ENCODE measurements around the gene PRSS57. TPM values are rescaled to one million over a fixed set of nuclear protein-coding genes. Genes with fewer than 3 reads are reported as not detected.
A peak's percentile ranks its signal among the peaks of the same experiment; 100 is the strongest.
"Not testable (repeated sequence)": the region's sequence is repeated elsewhere in the genome, so short reads cannot be mapped to it uniquely, and the experiment has no call there.

The PRSS57 gene
- total RNA-seq, 2 experiments from 2014 or later = not detected

DNA sequence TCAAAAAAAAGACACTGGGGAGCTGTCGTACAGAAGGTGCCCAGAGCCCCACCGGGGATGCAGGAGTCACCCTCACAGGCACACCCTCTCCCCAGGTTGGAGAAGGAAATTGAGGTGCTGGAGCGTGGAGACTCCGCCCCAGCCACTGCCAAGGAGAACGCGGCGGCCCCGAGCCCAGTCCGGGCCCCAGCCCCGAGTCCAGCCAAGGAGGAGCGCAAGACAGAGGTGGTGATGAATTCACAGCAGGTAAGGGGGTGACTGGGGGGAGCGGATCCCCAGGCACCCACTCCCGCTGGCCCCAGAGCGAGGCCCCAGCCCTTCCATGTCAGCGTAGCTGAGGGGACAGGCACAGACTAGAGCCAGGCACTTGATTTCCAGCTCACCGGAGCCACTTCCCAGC, 35.7 kb upstream of the PRSS57 start:
- no peaks in the 10 kb centered on the region for H3K36me3 Mint-ChIP-seq (ENCODE audit: low read depth)
- peaks cover 15% of the 10 kb centered on the region for H3K4me1 Mint-ChIP-seq
- H3K9me3 Mint-ChIP-seq = no peaks in the 10 kb centered on the region
- ChIA-PET CTCF (interaction anchor here (0.6 kb wide), 1 partner anchor 156 kb away, joined by 3 read pairs; no protein-coding TSS in a partner anchor), POLR2A (no interaction called here)
- DNase-seq = no peak
- H3K27ac Mint-ChIP-seq = peak overlapping the region; percentile 13
- no peaks in the 10 kb centered on the region for H3K27me3 Mint-ChIP-seq
- no peak overlapping the region for H3K4me3 Mint-ChIP-seq

DNA sequence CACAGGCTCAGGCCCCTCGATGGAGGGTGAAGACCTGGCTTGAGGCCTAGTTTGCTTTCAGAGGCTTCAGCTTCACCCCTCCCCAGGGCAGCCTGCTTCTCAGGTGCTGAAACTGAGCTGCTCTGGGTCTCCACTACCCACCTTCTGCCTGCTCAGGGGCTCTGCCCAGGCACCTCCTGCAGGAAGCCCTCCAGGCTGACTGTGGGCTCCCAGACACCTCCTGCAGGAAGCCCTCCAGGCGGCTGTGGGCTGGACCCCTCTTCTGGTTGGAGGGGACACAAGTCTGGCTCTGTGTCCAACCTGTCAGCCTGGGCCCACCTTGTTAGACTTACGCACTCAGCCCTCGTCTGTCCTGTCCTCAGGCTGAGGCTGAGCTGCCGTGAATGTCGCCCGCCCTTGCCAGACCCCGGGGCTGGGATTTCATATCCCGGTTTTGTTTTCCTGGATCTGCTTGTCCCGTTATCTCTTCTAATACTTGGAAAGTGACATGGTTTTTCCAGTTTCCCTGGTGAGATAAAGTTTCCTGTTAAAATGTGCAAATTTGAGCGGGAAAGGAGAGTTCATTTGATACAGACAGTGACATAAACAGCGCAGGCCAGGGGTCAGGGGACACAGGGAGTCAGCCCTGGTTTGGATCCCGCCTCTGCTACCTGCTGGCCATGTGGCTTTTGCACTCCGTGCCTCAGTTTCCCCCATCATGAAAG, 34.9 kb upstream of the PRSS57 start:
- H3K4me3 Mint-ChIP-seq = no peak overlapping the region
- no peak for DNase-seq
- H3K27me3 Mint-ChIP-seq = no peaks in the 10 kb centered on the region
- POLR2A ChIA-PET = no interaction called here
- H3K4me1 Mint-ChIP-seq = peaks cover 15% of the 10 kb centered on the region
- no peaks in the 10 kb centered on the region for H3K9me3 Mint-ChIP-seq
- H3K36me3 Mint-ChIP-seq (ENCODE audit: low read depth) = no peaks in the 10 kb centered on the region
- CTCF ChIA-PET = interaction anchor here (1.0 kb wide), 1 partner anchor 10 kb away, joined by 3 read pairs; no protein-coding TSS in a partner anchor
- no peak overlapping the region for H3K27ac Mint-ChIP-seq

DNA sequence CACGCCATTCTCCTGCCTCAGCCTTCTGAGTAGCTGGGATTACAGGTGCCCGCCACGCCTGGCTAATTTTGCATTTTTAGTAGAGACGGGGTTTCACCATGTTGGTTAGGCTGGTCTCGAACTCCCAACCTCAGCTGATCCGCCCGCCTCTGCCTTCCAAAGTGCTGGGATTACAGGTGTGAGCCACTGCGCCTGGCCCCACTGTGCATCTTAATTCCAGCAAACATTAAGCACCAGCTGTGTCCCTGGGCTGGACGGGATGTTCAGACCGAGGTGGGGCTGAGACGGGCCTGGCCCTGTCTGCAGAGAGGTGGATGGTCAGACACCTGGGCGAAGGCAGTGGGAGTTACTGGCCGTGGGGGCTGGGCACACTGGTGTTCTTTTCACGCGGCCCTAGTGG, 34.3 kb upstream of the PRSS57 start:
- H3K36me3 Mint-ChIP-seq (ENCODE audit: low read depth); H3K4me3 Mint-ChIP-seq; POLR2A ChIA-PET; DNase-seq; H3K9me3 Mint-ChIP-seq; H3K27ac Mint-ChIP-seq; H3K27me3 Mint-ChIP-seq: not testable (repeated sequence)
- CTCF ChIA-PET = interaction anchor here (0.6 to 1.0 kb wide), 2 partner anchors 11 to 29 kb away, joined by 3 read pairs; no protein-coding TSS in a partner anchor
- peaks cover 15% of the 10 kb centered on the region for H3K4me1 Mint-ChIP-seq

DNA sequence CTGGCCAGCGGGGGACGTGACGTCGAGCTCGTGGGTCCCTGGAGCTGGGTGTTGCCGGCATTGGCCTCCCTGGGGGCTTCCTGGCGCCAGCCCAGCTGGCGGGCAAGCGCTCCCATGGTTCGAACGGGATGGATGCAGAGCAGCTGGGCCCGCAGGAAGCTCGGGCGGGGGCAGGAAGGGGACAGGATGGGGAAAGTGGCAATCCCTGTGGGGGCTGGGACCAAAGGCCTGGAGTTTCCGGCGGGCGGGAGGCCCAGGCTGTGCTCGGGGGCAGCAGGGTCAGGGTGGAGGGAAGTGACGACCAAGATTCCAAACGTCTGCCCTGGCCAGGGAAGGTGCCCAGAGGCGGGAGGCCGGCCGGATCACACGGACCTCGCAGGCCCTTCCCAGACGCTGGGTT, 32.8 kb upstream of the PRSS57 start:
- Mint-ChIP-seq H3K4me1 (peaks cover 6% of the 10 kb centered on the region), H3K27me3 (no peaks in the 10 kb centered on the region), H3K4me3 (no peak overlapping the region), H3K9me3 (no peaks in the 10 kb centered on the region), H3K36me3 (ENCODE audit: low read depth) (no peaks in the 10 kb centered on the region), H3K27ac (no peak overlapping the region)
- CTCF ChIA-PET = interaction anchor here (0.7 kb wide), 1 partner anchor 68 kb away, joined by 3 read pairs; no protein-coding TSS in a partner anchor
- POLR2A ChIA-PET = no interaction called here
- no peak for DNase-seq

DNA sequence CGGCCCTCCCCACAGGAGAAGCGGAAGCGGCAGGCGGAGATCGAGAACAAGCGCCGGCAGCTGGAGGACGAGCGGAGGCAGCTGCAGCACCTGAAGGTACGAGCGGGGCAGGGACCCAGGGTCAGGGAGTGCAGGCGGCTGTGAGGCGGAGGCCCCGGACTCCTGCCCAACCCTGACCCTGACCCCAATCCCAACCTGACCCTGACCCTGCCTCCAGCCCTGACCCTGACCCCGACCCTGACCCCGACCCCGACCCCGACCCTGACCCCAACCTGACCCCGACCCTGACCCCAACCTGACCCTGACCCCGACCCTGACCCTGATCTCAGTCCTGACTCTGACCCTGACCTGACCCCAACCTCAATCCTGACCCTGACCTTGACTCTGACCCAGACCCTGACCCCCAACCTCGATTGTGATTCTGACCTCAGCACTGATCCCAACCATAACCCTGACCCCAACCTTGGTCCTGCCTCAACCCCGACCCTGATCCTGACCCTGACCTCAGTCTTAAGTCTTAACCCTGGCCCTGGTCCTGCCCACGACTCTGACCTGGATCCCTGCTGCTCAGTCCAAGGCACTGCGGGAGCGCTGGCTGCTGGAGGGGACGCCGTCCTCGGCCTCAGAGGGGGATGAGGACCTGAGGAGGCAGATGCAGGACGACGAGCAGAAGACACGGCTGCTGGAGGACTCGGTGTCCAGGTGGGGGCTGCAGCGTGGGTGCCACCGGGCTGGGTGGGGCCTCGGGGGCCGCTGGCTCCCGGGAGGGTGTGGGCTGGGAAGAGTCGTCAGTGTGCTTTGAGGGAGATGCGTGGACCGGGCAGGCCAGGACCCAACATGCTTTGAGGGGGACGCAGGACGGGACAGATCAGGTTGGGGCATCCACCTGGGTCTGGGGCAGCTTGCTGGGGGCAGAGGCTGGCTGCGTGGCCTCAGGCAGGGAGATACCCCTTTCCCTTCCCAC, 32.0 kb upstream of the PRSS57 start:
- Mint-ChIP-seq H3K27me3 (no peaks in the 10 kb centered on the region), H3K9me3 (no peaks in the 10 kb centered on the region), H3K4me3 (no peak overlapping the region), H3K4me1 (no peaks in the 10 kb centered on the region), H3K27ac (no peak overlapping the region), H3K36me3 (ENCODE audit: low read depth) (no peaks in the 10 kb centered on the region)
- ChIA-PET POLR2A (no interaction called here), CTCF (interaction anchor here (0.7 kb wide), 1 partner anchor 68 kb away, joined by 3 read pairs; no protein-coding TSS in a partner anchor)
- no peak for DNase-seq

DNA sequence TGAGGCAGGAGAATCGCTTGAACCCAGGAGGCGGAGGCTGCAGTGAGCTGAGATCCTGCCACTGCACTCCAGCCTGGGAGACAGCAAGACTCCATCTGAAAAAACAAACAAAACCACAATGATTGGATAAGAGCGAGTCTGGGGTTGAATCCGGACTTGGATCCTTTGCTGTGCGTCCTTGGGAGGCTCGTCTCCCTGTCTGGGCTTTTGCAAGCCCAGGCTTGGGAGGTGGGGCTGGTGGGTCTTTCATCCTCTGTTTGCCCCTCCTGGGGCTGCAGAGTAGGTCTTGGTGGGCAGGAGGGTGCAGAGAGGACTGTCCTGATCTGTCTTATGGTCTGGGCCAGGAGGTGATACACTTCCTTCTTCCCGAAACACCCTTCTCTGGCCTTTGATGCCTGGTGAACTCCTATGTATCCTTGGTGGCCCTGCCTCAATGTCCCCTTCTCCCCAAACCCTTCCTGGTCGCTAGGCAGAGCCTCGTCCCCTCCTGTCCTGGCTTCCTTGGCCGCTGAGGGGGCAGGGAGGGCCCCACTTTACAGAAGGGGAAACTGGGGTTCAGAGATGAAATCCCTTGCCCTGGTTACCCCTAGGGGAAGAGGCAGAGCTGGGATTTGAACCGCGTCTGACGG, 30.3 kb upstream of the PRSS57 start:
- Mint-ChIP-seq H3K4me3 (no peak overlapping the region), H3K27me3 (peaks cover 3% of the 10 kb centered on the region), H3K4me1 (no peaks in the 10 kb centered on the region), H3K36me3 (ENCODE audit: low read depth) (no peaks in the 10 kb centered on the region), H3K27ac (no peak overlapping the region), H3K9me3 (no peaks in the 10 kb centered on the region)
- DNase-seq = no peak
- POLR2A ChIA-PET = no interaction called here
- CTCF ChIA-PET = interaction anchor here (0.6 kb wide), 1 partner anchor 678 kb away, joined by 4 read pairs; no protein-coding TSS in a partner anchor

DNA sequence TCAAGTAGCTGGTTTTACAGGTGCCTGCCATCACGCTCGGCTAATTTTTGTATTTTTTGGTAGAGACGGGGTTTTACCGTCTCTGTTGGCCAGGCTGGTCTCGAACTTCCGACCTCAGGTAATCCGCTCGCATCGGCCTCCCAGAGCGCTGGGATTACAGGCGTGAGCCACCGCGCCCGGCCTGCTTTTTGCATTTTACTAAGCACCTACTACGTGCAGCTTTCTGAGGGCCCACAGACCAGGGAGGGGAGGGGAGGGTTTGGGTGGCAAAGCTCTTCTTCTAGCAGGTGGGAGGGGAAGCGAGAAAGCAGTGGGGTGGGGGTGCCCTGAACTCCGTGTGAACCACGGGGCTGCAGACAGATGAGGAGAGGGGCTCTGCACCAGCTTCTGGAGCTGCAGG, 28.5 kb upstream of the PRSS57 start:
- POLR2A ChIA-PET = no interaction called here
- H3K9me3 Mint-ChIP-seq = no peaks in the 10 kb centered on the region
- no peaks in the 10 kb centered on the region for H3K36me3 Mint-ChIP-seq (ENCODE audit: low read depth)
- no peaks in the 10 kb centered on the region for H3K4me1 Mint-ChIP-seq
- no peak overlapping the region for H3K27ac Mint-ChIP-seq
- CTCF ChIA-PET = no interaction called here
- no peak for DNase-seq
- H3K4me3 Mint-ChIP-seq = no peak overlapping the region
- peaks cover 3% of the 10 kb centered on the region for H3K27me3 Mint-ChIP-seq

DNA sequence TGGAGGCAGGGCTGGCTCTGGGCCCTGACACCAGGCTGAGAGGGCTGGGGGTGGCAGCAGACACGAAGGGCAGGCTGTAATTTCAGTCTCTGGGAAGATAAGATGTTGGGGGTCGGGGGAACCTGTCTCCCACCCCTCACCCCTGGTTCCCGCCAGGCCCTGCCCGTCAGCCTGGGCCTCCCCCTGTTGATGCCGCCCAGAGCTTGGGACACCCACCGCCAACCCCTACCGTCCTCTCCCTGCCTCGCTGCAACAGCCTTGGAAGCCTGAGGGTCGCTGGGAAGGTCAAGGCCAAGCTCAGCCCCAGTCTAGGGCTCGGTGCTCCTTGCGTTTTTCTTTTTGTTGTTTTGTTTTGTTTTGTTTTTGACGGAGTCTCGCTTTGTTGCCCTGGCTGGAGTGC, 28.0 kb upstream of the PRSS57 start:
- Mint-ChIP-seq H3K27ac (no peak overlapping the region), H3K4me1 (no peaks in the 10 kb centered on the region), H3K9me3 (no peaks in the 10 kb centered on the region), H3K4me3 (no peak overlapping the region), H3K36me3 (ENCODE audit: low read depth) (no peaks in the 10 kb centered on the region), H3K27me3 (peaks cover 3% of the 10 kb centered on the region)
- ChIA-PET POLR2A (no interaction called here), CTCF (no interaction called here)
- DNase-seq = no peak

DNA sequence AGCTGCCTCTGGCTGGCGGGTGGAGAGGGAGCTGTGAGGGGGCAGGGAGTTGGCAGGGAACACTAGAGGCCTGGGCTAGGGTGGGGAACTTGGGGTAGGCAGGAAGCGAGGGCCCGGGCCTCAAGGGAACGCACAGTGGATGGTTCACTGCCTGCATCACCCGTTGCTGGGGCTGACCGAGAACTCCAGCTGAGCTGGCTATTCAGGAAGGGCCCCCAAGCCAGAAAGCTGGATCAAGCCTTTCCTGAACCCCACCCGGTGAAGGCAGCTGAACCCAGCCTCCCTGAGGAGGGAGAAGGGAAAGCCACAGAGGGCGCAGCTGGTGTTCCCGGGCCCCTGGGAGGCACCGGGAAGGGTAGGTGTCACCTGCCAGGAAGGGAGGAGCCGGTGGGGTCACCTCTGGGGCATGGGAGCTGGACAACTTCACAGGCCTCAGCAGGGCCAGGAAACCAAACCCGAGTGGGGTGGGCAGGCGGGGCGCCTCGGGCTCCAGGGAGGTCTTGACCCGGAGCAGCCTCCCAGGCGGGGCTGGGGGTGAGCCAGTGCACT, 27.4 kb upstream of the PRSS57 start:
- Mint-ChIP-seq H3K27me3 (peaks cover 3% of the 10 kb centered on the region), H3K4me1 (no peaks in the 10 kb centered on the region), H3K36me3 (ENCODE audit: low read depth) (no peaks in the 10 kb centered on the region), H3K9me3 (no peaks in the 10 kb centered on the region), H3K4me3 (no peak overlapping the region), H3K27ac (no peak overlapping the region)
- no peak for DNase-seq
- CTCF ChIA-PET = no interaction called here
- POLR2A ChIA-PET = no interaction called here

DNA sequence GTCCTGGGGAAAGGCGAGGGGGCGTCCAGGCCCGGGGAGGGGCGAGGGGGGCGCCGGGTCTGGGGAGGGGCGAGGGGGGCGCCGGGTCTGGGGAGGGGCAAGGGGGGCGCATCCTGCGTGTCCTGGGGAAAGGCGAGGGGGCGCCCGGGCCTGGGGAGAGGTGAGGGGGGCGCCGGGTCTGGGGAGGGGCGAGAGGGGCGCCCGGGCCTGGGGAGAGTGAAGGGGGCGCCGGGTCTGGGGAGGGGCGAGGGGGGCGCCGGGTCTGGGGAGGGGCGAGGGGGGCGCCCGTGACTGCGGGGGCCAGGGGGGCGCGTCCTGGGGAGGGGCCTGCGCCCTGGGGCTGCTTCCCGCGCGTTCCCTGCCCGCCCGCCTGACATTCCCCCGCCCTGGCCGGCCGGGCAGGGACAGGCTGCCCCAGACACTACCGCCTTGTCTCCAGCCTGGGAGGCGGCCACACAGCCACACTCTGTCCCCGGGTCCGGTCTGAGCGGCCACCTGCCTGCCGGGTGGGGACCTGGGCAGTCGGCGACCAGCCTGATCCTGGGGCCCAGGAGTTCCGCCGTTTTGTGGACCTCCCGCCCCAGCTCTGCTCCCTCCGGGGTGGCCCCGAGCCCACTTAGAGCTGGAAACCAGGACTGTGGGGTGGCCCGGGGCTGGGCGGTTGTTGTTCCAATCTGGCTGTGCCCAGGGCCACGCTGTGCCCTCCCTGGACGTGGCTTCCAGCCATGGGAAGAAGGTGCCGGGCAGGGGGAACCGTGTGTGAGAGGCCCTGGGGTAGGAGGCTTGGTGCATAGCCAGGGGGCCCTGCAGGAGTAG, 25.3 kb upstream of the PRSS57 start:
- Mint-ChIP-seq H3K27ac (no peak overlapping the region), H3K9me3 (peaks cover 3% of the 10 kb centered on the region)

DNA sequence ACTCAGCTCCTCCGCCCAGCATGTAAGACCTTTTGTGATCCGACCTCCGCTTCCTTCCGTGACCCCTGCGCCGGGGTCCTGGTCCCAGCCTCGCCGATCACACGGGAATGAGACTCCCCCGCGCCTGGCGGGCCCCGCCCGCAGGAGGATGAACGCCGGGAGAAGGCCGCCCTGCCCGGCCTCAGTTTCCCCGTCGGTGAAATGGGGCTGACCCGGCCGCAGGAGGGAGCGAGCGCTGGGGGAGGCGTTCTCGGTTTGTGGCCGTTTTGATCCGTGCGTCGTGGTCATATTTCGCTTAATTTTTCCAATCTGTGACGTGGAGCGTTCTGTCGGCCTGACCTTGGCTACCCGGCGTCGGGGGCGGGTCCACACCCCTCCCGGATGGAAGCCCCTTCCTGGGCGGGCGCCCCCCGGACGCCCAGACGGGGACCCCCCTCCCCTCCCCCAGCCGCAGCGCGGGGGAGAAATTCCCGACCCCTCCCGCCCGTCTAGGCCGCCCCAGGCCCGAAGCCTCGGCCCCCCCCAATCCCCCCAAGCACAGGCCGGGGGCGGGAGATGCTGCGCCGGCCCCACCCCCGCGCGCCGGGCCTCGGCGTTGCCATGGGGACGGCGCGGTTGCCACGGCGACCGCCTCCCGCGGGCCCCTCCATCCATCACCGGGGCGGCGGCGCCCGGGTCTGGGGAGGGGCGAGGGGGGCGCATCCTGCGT, 24.5 kb upstream of the PRSS57 start:
- Mint-ChIP-seq H3K4me3 (no peak overlapping the region), H3K36me3 (ENCODE audit: low read depth) (no peaks in the 10 kb centered on the region), H3K27me3 (peaks cover 3% of the 10 kb centered on the region), H3K4me1 (no peaks in the 10 kb centered on the region), H3K27ac (no peak overlapping the region), H3K9me3 (peaks cover 7% of the 10 kb centered on the region)
- ChIA-PET POLR2A (no interaction called here), CTCF (no interaction called here)
- no peak for DNase-seq

More for the DNA sequence above, 25.3 kb upstream of the PRSS57 start:
- POLR2A ChIA-PET = no interaction called here
- H3K27me3 Mint-ChIP-seq = peaks cover 3% of the 10 kb centered on the region
- no peak overlapping the region for H3K4me3 Mint-ChIP-seq
- H3K36me3 Mint-ChIP-seq (ENCODE audit: low read depth) = no peaks in the 10 kb centered on the region
- no peak for DNase-seq
- CTCF ChIA-PET = interaction anchor here (0.6 kb wide), 1 partner anchor 49 kb away, joined by 3 read pairs; no protein-coding TSS in a partner anchor
- H3K4me1 Mint-ChIP-seq = no peaks in the 10 kb centered on the region

All from activated CD4-positive, alpha-beta T cell treated with anti-CD3 and anti-CD28 coated beads, Interleukin-2, amount 10 ng/mL, durations not matched to agents 7 days and 5 days (primary cell).